HG03060 (cell line): Measurements from ENCODE around the gene SCGB1A1.

Source experiments
- ATAC-seq: cut with Tn5 transposase; IDR thresholded peaks from one replicate; pipeline ENCODE4 v1.9.1; 2021; ENCODE audit warnings: low read depth, moderate number of reproducible peaks; ENCODE audit not compliant: unreplicated experiment

The SCGB1A1 gene

GRCh38 chr11:62419314-62419929 is 589 bp downstream of the SCGB1A1 start:
- no peak for ATAC-seq

DNA sequence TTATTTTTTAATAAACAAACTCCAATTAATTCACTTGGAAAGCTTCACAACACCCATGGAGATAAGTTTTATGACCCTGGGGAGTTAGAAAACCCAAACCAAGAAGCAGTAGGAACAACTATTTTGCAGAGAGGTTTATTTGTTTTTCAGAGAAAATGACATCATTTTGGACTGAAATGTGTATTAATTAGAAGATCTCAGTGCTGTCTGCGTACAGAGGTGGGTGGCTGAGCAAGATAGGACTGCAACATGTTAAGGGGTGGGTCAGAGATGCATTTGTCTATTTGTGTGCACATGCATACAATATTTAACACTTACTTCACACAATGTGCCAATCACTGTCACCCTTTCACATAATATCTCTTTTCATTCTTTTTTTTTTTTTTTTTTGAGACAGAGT is 1.1 kb downstream of the SCGB1A1 start:
- no peak for ATAC-seq

DNA sequence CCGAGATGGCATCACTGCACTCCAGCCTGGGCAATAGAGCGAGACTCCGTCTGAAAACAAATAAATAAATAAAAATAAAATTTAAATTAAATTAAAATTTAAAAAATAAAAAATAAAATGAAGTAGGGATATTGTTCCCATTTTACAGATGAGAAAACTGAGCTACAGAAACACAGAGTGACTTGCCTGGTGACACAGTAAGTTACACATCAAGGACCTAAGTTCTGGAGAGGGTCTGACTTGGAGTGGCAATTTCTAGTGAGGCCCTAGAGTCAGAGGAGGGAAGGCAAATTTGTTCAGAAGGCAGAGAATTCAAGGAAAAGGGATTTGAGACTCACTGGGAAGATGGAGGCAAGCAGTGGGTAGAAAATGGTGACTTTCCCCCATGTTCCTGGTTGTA is 2.0 kb downstream of the SCGB1A1 start:
- ATAC-seq = no peak

- no peak for ATAC-seq
These were observed 3.2 kb downstream of the SCGB1A1 start for GRCh38 chr11:62421996-62422395.

GRCh38 chr11:62423012-62423411 is 4.2 kb downstream of the SCGB1A1 start:
- ATAC-seq = no peak

- ATAC-seq = no peak
These were observed 8.9 kb downstream of the SCGB1A1 start for GRCh38 chr11:62427630-62428233.

DNA sequence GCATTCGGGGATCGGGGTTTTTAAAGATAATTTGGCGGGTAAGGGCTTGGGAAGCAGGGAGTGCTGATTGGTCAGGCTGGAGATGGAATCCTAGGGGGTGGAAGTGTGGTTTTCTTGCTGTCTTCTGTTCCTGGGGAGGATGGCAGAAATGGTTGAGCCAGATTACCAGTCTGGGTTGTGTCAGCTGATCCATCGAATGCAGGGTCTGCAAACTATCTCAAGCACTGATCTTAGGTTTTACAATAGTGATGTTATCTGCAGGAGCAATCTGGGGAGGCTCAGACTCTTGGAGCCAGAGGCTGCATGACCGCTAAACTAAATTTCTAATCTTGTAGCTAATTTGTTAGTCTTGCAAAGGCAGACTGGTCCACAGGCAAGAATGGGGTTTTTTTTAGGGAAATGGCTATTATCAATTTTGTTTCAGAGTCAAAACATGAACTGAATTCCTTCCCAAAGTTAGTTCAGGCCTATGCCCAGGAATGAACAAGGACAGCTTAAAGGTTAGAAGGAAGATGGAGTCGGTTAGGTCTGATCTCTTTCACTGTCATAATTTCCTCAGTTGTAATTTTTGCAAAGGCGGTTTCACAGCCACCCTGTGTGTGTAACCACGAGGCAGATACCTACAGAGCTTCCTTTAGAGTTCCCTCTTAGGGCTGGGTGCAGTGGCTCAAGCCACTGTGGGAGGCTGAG is 10.2 kb downstream of the SCGB1A1 start:
- no peak for ATAC-seq

DNA sequence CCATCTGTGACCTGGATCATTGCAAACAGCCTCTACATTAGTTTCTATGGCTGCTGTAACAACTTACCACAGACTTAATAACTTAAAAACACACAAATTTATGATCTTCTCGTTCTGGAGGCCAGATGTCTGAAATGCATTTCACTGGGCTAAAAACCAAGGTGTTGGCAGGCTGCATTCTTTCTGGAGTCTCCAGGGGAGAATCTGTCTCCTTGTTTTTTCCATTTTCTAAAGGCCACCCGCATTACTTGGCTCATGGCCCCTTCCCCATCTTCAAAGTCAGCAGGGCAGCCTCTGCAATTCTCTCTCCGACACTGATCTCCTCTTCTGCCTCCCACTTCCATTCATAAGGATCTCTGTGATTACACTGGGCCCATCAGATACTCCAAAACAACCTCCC is 11.6 kb downstream of the SCGB1A1 start:
- no peak for ATAC-seq

- ATAC-seq = no peak
These were observed 12.5 kb downstream of the SCGB1A1 start for GRCh38 chr11:62431171-62431901.

DNA sequence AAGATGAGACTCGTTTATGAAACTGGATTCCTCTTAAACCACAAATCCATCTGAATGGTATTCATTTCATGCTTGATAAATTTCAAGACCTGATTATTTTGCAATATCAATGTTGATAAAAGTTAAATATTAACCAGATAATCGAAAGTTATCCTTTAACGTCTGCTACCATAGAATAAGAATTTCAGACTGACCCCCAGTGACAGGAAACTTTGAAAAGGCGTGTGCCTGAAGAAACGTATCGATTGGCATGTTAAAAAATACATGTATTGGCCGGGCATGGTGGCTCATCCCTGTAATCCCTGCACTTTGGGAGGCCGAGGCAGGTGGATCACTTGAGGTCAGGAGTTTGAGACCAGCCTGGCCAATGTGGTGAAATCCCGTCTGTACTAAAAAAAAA is 13.9 kb downstream of the SCGB1A1 start:
- no peak for ATAC-seq

GRCh38 chr11:62433141-62433903 is 14.5 kb downstream of the SCGB1A1 start:
- ATAC-seq = no peak

DNA sequence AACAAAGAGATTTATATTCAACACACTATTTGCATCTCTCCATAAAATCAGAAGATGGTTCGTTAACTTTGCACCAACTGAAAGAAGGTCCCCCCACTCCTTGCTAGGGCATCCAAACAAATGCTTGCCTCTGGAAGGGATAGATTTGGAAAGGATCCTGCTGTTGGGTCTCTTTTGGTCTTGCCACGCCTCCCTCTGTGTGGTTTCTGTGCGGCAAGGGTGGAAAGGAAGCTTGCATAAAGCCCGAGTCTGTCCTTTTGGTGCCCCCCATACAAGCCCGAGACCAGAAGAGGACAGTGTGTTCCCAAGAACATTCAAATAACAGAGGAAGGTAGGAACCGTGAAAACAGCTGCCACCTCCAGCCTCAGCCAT is 15.1 kb downstream of the SCGB1A1 start:
- no peak for ATAC-seq

GRCh38 chr11:62435846-62436660 is 17.2 kb downstream of the SCGB1A1 start:
- ATAC-seq = no peak

GRCh38 chr11:62437616-62438015 is 18.8 kb downstream of the SCGB1A1 start:
- ATAC-seq = no peak

GRCh38 chr11:62438641-62439040 is 19.8 kb downstream of the SCGB1A1 start:
- no peak for ATAC-seq

- ATAC-seq = no peak
These were observed 21.2 kb downstream of the SCGB1A1 start for GRCh38 chr11:62439785-62440602.

GRCh38 chr11:62443390-62444235 is 24.8 kb downstream of the SCGB1A1 start:
- ATAC-seq = no peak

GRCh38 chr11:62444236-62444833 is 25.5 kb downstream of the SCGB1A1 start:
- no peak for ATAC-seq
